ENCODE data around the gene LGALS3.

Gene LGALS3

GRCh38 chr14:55190906-55191202, 61.8 kb downstream of the LGALS3 start:
- no peak for DNase-seq (ENCODE audit: low spot score)

GRCh38 chr14:55191203-55192053, 62.4 kb downstream of the LGALS3 start, which contains the start of gene DLGAP5:
Gene DLGAP5 (minus strand): TSS chr14:55191585. CDS start chr14:55189179, 2,406 bp downstream.
- DNase-seq (ENCODE audit: low spot score), result peak; percentile 98

DNA sequence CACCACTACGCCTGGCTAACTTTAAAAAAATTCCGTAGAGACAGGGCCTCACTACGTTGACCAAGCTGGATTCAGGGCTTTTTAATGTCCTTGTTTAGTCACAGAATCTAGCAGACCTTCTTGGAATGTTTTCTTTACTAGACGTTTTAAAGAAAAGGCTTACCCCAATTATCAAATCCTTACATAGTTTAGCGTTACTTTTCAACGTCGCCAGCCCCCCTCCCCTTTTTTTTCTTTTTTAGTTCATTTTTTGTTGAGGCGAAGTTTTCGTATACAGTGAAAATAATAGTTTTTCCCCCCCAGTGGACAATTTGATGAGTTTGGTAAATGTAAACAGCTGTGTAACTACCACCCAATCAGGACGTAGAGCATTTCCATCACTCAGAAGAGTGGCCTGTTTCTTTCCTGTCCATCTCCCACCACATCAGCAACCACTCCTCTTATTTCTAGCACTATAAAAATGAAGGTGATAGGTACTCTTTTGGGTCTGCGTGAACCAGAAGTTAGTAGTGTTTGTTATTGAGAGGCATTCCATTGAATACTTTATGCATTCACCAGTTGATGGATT, 63.1 kb downstream of the LGALS3 start:
- no peak for DNase-seq (ENCODE audit: low spot score)

DNA sequence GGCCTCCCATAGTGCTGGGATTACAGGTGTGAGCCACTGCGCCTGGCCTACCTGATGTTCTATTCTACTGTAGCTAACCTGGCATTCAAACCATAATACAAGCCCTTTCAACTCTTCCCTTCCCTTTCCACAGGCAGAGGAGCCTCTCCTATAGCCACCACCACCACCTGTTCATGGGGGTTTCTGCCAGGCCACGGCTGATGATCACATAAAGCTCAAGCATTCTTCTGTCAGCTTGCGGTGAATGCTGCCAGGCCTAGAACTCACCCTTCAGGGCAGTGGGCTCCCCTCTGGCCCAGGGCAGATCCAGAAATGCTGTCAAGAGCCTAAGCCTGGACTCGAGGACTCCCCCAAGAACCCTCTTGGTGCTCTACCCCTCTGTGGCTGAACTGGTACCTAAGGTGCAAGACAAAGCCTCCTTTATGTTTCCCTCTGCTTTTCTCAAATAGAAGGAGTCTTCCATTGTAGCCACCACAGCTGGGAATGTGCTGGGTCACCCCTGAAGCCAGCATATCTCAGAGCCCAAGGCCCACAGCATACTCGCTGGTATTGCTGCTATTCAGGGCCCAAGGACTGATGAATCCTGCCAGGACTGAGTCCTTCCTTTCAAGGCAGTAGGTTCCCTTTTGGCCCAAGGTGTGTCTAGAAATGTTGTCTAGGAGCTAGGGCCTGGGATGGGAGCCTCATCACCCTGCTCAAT, 65.8 kb downstream of the LGALS3 start:
- no peak for DNase-seq (ENCODE audit: low spot score)

Data from SK-N-DZ (cell line).